Stimulated activated CD4-positive, alpha-beta T cell treated with anti-CD3 and anti-CD28 coated beads, Interleukin-2, amount 100 ng/mL, for 24 hours (primary cell): Measurements from ENCODE around the gene KCNIP3.

Experiments
- DNase-seq, 2 donors: peaks; one replicate each; pipeline ENCODE4 v3.0.0-alpha.2; 2020

KCNIP3 gene

GRCh38 chr2:95275151-95275515 is 22.0 kb upstream of the KCNIP3 start:
- DNase-seq: no peak

GRCh38 chr2:95275601-95276243 is 21.4 kb upstream of the KCNIP3 start:
- DNase-seq: no peak

- DNase-seq: no peak
These were observed 20.8 kb upstream of the KCNIP3 start for GRCh38 chr2:95276244-95276887.

GRCh38 chr2:95276888-95277245 is 20.3 kb upstream of the KCNIP3 start:
- DNase-seq: no peak

GRCh38 chr2:95277246-95277906 is 19.8 kb upstream of the KCNIP3 start:
- DNase-seq: no peak

- DNase-seq: no peak
These were observed 19.1 kb upstream of the KCNIP3 start for GRCh38 chr2:95278051-95278471.

- no peak for DNase-seq
These were observed 18.4 kb upstream of the KCNIP3 start for GRCh38 chr2:95278637-95279225.

- no peak for DNase-seq
These were observed 17.6 kb upstream of the KCNIP3 start for GRCh38 chr2:95279435-95280035.

- DNase-seq: no peak
These were observed 16.1 kb upstream of the KCNIP3 start for GRCh38 chr2:95281071-95281470.

GRCh38 chr2:95281786-95282185 is 15.4 kb upstream of the KCNIP3 start:
- DNase-seq: no peak

GRCh38 chr2:95282458-95282857 is 14.7 kb upstream of the KCNIP3 start:
- no peak for DNase-seq

GRCh38 chr2:95283562-95283961 is 13.6 kb upstream of the KCNIP3 start:
- no peak for DNase-seq

- no peak for DNase-seq
These were observed 12.1 kb upstream of the KCNIP3 start for GRCh38 chr2:95284886-95285541.

GRCh38 chr2:95285542-95285932 is 11.6 kb upstream of the KCNIP3 start:
- DNase-seq: no peak

GRCh38 chr2:95287336-95287735 is 9.8 kb upstream of the KCNIP3 start:
- DNase-seq: no peak

GRCh38 chr2:95287806-95288205 is 9.3 kb upstream of the KCNIP3 start:
- no peak for DNase-seq

- no peak for DNase-seq
These were observed 7.9 kb upstream of the KCNIP3 start for GRCh38 chr2:95289253-95289652.

- no peak for DNase-seq
These were observed 5.9 kb upstream of the KCNIP3 start for GRCh38 chr2:95291222-95291621.

GRCh38 chr2:95292623-95293260 is 4.4 kb upstream of the KCNIP3 start:
- DNase-seq: no peak

GRCh38 chr2:95294579-95295250 is 2.4 kb upstream of the KCNIP3 start:
- DNase-seq: no peak

GRCh38 chr2:95295376-95295775 is 1.8 kb upstream of the KCNIP3 start:
- DNase-seq: no peak

GRCh38 chr2:95296011-95296410 is 1.1 kb upstream of the KCNIP3 start:
- no peak for DNase-seq
